ENCODE results near the gene BAIAP2. TPM values are rescaled to one million over a fixed set of nuclear protein-coding genes. Genes with fewer than 3 reads are reported as not detected.
"Not testable (repeated sequence)": the region's sequence is repeated elsewhere in the genome, so short reads cannot be mapped to it uniquely, and the experiment has no call there.

The BAIAP2 gene
- total RNA-seq, 1 experiment from 2014 or later = not detected

DNA sequence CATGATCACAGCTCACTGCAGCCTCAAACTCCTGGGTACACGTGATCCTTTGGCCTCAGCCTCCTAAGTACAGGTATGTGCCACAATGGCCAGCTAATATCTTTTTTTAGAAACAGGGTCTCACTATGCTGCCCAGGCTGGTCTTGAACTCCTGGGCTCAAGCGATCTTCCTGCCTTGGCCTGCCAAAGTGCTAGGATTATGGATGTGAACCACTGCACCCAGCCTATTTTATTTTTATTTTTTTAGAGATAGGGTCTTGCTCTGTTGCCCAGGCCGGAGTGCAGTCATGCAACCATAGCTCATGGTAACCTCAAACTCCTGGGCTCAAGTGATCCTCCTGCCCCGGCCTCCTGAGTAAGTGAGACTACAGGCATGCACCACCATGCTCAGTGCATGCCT, 17.6 kb upstream of the BAIAP2 start:
- not testable (repeated sequence) for H3K9me3 ChIP-seq (ENCODE audit: low read length); H3K4me3 ChIP-seq (ENCODE audit: low read length); H3K27ac ChIP-seq (ENCODE audit: low read length); H3K36me3 ChIP-seq (ENCODE audit: insufficient read depth, low read length); H3K4me1 ChIP-seq (ENCODE audit: low read length); DNase-seq; H3K79me2 ChIP-seq (ENCODE audit: low read length); H3K4me2 ChIP-seq (ENCODE audit: low read depth, low read length, poor library complexity, severe bottlenecking); H4K20me1 ChIP-seq (ENCODE audit: insufficient read depth, low read depth, low read length); H3K9ac ChIP-seq (ENCODE audit: low read length); H2AFZ ChIP-seq (ENCODE audit: low read length); H3K9me2 ChIP-seq (replicated peaks; ENCODE audit: insufficient read depth, low read length); H3K27me3 ChIP-seq (ENCODE audit: low read length)

DNA sequence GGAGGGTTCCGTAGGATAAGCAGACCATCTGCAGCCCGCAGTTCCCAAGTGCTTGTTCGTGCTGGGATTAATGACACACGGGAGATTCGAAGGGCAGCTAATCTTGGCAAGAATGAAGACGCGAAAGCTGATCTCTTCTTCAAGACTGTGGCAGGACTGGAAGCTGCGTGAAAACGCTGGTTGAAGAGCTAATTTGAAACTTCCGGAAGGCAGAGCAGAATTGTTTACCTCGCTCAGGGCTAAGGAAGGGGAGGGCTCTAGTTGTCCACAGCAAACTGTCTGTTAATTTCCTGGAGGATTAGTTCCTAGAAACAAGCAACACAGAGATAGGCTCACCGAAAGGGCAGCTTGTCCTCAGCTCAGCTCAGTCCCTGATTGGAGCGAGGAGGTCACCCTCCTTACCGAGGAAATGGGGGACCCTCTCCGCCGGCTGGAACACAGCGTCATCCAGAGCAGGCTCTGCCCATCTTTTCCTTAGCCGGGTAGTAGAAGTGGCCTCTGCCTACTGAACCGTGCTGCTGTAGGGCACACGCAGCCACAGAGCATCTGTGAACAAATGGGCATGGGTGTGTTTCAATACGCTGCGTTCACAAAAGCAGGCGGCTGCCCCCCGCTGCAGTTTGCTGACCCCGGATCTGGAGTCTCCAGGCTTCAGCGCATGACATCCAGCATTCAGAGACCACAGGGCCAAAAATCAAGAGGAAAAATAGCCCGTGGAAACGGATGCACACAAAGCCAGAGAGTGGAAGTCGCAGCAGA, 16.7 kb upstream of the BAIAP2 start:
- Histone ChIP-seq H3K27me3 (ENCODE audit: low read length) (no peaks in the 10 kb centered on the region), H2AFZ (ENCODE audit: low read length) (no peak overlapping the region), H3K4me3 (ENCODE audit: low read length) (no peak overlapping the region), H3K79me2 (ENCODE audit: low read length) (no peaks in the 10 kb centered on the region), H3K4me2 (ENCODE audit: low read depth, low read length, poor library complexity, severe bottlenecking) (no peak overlapping the region), H3K27ac (ENCODE audit: low read length) (no peak overlapping the region), H3K36me3 (ENCODE audit: insufficient read depth, low read length) (no peaks in the 10 kb centered on the region), H3K4me1 (ENCODE audit: low read length) (no peaks in the 10 kb centered on the region), H3K9ac (ENCODE audit: low read length) (no peak overlapping the region), H3K9me2 (replicated peaks; ENCODE audit: insufficient read depth, low read length) (no peaks in the 10 kb centered on the region), H3K9me3 (ENCODE audit: low read length) (peaks cover 3% of the 10 kb centered on the region; the same call in 1 of the 2 replicates), H4K20me1 (ENCODE audit: insufficient read depth, low read depth, low read length) (no peaks in the 10 kb centered on the region)
- no peak for DNase-seq

DNA sequence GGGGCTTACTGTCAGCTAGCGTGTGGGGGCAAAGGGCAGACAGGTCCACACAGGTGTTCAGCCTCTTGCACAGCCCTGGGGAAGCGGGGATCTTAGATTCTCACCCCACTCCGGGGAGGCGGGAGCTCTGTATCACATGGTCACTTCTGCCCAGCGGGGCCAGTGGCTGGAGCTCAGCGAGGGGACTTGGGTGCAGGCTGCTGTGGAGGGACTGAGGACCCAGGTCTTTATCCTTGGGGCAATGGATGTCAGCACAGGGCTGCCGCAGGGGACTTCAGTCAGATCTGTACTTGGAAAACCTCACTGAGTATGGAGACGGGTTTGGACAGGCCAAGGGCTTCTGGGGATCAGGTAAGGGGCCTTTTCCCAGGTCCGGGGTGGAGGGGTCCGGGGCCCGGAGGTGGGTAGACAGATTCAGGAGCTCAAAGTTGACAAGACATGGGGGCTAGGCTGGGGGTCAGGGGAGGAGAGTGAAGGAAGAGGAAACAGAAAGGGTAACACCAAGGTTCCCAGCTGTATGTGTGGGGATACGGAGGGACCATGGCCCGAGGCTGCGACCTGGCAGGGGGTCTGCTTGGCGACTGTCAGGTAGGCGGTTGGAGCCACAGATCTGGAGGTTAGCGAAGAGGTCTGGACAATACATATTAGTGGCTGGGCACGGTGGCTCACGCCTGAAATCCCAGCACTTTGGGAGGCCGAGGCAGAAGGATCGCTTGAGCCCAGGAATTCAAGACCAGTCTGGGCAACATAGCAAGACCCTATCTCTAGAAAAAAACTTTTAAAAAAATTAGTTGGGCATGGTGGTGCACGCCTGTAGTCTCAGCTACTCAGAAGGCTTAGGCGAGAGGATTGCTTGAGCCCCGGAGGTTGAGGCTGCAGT, 15.1 kb upstream of the BAIAP2 start:
- Histone ChIP-seq H3K27me3 (ENCODE audit: low read length) (no peaks in the 10 kb centered on the region), H3K4me3 (ENCODE audit: low read length) (no peak overlapping the region), H3K4me1 (ENCODE audit: low read length) (no peaks in the 10 kb centered on the region), H2AFZ (ENCODE audit: low read length) (no peak overlapping the region), H4K20me1 (ENCODE audit: insufficient read depth, low read depth, low read length) (no peaks in the 10 kb centered on the region), H3K9me2 (replicated peaks; ENCODE audit: insufficient read depth, low read length) (no peaks in the 10 kb centered on the region), H3K79me2 (ENCODE audit: low read length) (no peaks in the 10 kb centered on the region), H3K9me3 (ENCODE audit: low read length) (peaks cover 3% of the 10 kb centered on the region; the same call in 1 of the 2 replicates), H3K4me2 (ENCODE audit: low read depth, low read length, poor library complexity, severe bottlenecking) (no peak overlapping the region), H3K27ac (ENCODE audit: low read length) (no peak overlapping the region), H3K9ac (ENCODE audit: low read length) (no peak overlapping the region), H3K36me3 (ENCODE audit: insufficient read depth, low read length) (no peaks in the 10 kb centered on the region)
- no peak for DNase-seq

DNA sequence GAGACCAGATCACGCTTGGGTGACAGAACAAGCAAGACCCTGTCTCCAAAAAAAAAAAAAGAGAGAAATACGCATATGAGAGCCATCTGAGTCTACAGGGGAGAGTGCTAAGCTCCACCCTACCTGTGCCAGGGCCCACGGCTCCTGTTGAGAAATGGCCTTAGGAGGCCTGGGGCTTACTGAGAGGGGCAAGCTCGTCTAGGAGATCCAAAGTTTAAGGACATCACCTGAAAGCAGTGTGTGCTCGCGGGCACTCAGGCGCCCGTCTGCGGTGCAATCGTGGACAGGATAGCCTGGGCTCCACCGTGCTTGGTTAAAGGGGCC, 14.5 kb upstream of the BAIAP2 start:
- H3K36me3 ChIP-seq (ENCODE audit: insufficient read depth, low read length) = no peaks in the 10 kb centered on the region
- H3K4me1 ChIP-seq (ENCODE audit: low read length) = no peaks in the 10 kb centered on the region
- H4K20me1 ChIP-seq (ENCODE audit: insufficient read depth, low read depth, low read length) = no peaks in the 10 kb centered on the region
- no peak overlapping the region for H3K4me2 ChIP-seq (ENCODE audit: low read depth, low read length, poor library complexity, severe bottlenecking)
- H3K4me3 ChIP-seq (ENCODE audit: low read length) = no peak overlapping the region
- H3K9me2 ChIP-seq (replicated peaks; ENCODE audit: insufficient read depth, low read length) = no peaks in the 10 kb centered on the region
- no peak for DNase-seq
- no peaks in the 10 kb centered on the region for H3K27me3 ChIP-seq (ENCODE audit: low read length)
- H3K9ac ChIP-seq (ENCODE audit: low read length) = no peak overlapping the region
- H3K9me3 ChIP-seq (ENCODE audit: low read length) = peaks cover 3% of the 10 kb centered on the region; the same call in 1 of the 2 replicates
- H3K27ac ChIP-seq (ENCODE audit: low read length) = no peak overlapping the region
- H3K79me2 ChIP-seq (ENCODE audit: low read length) = no peaks in the 10 kb centered on the region
- H2AFZ ChIP-seq (ENCODE audit: low read length) = no peak overlapping the region

DNA sequence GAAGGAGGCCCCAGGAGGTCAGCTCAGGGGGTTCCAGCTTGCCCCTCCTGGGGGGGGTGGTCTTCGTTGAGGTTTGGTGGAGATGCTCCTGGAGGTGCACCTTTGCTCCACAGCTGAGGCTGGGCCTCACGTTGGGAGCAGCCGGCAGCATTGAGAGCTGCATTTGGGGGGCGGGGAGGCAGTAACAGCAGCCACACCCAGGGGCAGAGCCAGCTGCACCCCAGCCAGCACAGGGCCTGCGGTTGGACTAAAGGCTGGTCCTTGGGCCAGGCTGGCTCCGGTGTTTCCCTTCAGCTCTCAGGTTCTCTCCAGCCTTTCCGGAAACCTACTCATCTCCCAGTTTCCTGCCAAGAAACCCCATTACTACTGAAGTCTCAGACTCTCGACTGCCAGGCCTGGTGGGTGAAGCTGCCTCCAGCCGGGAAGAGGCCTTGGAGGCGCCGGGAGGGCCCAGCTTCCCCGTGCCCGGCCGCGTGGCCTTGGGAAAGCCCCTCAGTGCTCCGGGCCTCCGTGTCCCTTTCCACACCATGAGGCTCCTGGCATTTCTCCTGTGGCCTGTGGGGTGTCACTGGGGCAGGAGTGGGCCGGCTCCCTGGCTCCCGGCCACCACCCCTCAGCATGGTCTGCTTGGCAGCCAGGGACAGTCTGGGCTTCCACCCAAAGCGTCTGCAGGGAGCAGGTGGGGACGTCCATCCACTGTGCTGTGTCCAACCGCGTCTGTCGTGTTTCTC, 14.0 kb upstream of the BAIAP2 start:
- peaks cover 3% of the 10 kb centered on the region; the same call in 1 of the 2 replicates for H3K9me3 ChIP-seq (ENCODE audit: low read length)
- no peak overlapping the region for H3K4me3 ChIP-seq (ENCODE audit: low read length)
- no peak overlapping the region for H3K4me2 ChIP-seq (ENCODE audit: low read depth, low read length, poor library complexity, severe bottlenecking)
- H3K9me2 ChIP-seq (replicated peaks; ENCODE audit: insufficient read depth, low read length) = no peaks in the 10 kb centered on the region
- no peaks in the 10 kb centered on the region for H3K79me2 ChIP-seq (ENCODE audit: low read length)
- H2AFZ ChIP-seq (ENCODE audit: low read length) = no peak overlapping the region
- H3K36me3 ChIP-seq (ENCODE audit: insufficient read depth, low read length) = no peaks in the 10 kb centered on the region
- no peak overlapping the region for H3K27ac ChIP-seq (ENCODE audit: low read length)
- no peak overlapping the region for H3K9ac ChIP-seq (ENCODE audit: low read length)
- no peaks in the 10 kb centered on the region for H3K27me3 ChIP-seq (ENCODE audit: low read length)
- H3K4me1 ChIP-seq (ENCODE audit: low read length) = no peaks in the 10 kb centered on the region
- no peaks in the 10 kb centered on the region for H4K20me1 ChIP-seq (ENCODE audit: insufficient read depth, low read depth, low read length)
- DNase-seq = no peak

- Histone ChIP-seq H3K4me3 (ENCODE audit: low read length) (no peak overlapping the region), H3K4me2 (ENCODE audit: low read depth, low read length, poor library complexity, severe bottlenecking) (no peak overlapping the region), H3K4me1 (ENCODE audit: low read length) (no peaks in the 10 kb centered on the region), H3K79me2 (ENCODE audit: low read length) (no peaks in the 10 kb centered on the region), H3K9me2 (replicated peaks; ENCODE audit: insufficient read depth, low read length) (no peaks in the 10 kb centered on the region), H3K27me3 (ENCODE audit: low read length) (no peaks in the 10 kb centered on the region), H2AFZ (ENCODE audit: low read length) (no peak overlapping the region), H3K27ac (ENCODE audit: low read length) (no peak overlapping the region), H4K20me1 (ENCODE audit: insufficient read depth, low read depth, low read length) (no peaks in the 10 kb centered on the region), H3K36me3 (ENCODE audit: insufficient read depth, low read length) (no peaks in the 10 kb centered on the region), H3K9ac (ENCODE audit: low read length) (no peak overlapping the region), H3K9me3 (ENCODE audit: low read length) (no peaks in the 10 kb centered on the region)
- DNase-seq = no peak
Measured at GRCh38 chr17:81021531-81022343, 13.2 kb upstream of the BAIAP2 start.

DNA sequence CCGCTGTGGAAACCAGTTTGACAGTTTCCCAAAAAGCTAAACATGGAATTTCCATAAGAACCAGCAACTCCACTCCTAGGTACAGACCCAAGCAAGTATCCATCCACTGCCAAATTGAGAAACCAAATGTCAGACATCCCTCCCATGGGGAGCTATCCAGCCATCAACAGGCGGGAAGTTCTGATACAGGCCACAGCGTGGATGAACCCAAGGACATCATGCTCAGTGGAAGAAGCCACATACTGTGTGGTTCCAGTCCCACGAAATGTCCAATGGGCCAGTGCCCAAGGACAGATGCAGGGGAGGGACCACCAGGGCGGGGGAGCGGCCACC, 12.6 kb upstream of the BAIAP2 start:
- Histone ChIP-seq H4K20me1 (ENCODE audit: insufficient read depth, low read depth, low read length) (no peaks in the 10 kb centered on the region), H3K36me3 (ENCODE audit: insufficient read depth, low read length) (no peaks in the 10 kb centered on the region), H3K4me2 (ENCODE audit: low read depth, low read length, poor library complexity, severe bottlenecking) (no peak overlapping the region), H3K27ac (ENCODE audit: low read length) (no peak overlapping the region), H3K4me1 (ENCODE audit: low read length) (no peaks in the 10 kb centered on the region), H3K27me3 (ENCODE audit: low read length) (no peaks in the 10 kb centered on the region), H3K79me2 (ENCODE audit: low read length) (no peaks in the 10 kb centered on the region), H3K9me3 (ENCODE audit: low read length) (no peaks in the 10 kb centered on the region), H3K9me2 (replicated peaks; ENCODE audit: insufficient read depth, low read length) (no peaks in the 10 kb centered on the region), H2AFZ (ENCODE audit: low read length) (no peak overlapping the region), H3K9ac (ENCODE audit: low read length) (no peak overlapping the region), H3K4me3 (ENCODE audit: low read length) (no peak overlapping the region)
- peak; percentile 51 for DNase-seq

Data from Karpas-422 (cell line).